GM18508 (cell line): ENCODE data around the gene AATK.

ENCODE experiments used
- ATAC-seq: cut with Tn5 transposase; IDR thresholded peaks from one replicate; pipeline ENCODE4 v1.9.1; 2021; ENCODE audit warnings: moderate number of reproducible peaks; ENCODE audit not compliant: insufficient read depth, unreplicated experiment

Gene AATK

DNA sequence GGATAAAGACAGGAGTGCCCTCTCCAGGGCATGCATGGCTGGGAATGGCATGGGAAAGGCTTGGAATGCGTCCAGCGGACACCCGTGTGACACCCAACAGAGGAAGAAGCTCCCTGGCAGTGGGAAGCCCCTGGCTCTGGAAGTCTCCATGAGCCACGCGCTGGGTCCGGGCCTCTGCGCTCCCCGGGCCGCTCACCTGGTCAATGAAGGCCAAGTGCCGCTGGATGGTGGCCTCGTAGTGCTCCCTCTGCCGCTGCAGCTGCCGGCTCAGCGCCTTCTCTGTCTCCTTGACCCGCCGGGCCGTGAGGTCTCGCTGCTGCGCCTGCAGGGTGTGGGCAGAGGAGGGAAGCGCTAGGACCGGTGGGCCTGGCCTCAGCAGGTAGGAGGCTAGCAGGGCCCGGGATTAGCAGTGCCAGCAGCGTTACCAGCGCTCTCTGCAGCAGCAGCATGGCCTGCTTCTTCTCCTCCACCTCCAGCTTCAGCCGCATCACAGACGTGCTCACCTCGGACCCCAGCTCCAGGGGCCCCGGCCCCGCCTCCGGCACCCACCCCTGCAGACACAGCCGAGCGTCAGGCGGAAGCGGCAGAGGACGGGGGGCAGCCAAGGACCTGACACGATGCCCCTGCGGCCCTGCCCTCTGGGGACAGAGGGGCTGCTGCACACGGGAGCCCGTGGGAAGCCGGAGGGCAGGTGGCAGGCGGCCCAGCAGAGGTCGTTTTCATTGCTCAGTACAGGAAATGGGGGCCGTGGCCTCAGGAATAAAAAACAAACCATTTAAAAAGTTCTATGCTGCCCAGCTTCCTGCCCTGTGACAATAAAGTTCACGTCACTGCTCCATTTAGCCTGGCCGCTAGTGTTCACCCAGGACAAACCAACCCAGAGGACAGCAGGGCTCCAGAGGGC lies 30.7 kb upstream of the AATK start:
- ATAC-seq: no peak

DNA sequence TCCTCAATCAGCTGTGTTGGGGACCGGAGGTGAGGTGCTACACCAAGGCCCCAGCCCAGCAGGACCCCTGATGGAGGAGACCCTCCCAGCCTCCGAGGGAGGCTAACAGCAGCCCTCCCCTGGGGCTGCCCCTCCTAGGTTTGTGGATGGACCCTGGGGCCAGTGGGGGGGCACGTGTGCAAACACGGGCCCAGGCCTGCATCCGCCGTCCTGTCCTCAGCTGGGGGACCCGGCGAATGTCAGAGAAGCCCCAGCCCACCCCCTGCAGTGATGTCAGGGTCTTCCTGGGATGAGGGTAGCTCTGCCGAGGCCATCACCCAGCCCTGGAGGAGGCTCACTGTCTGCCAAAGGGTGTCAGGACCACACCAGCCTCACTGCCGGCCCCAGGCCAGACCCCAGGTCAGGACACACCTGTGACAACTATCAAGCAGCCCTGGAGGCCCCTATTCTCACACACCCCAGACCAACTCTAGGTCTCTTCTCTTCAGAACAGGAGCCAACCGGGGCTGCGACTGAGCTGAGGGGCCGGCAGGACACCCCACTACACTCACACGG lies 30.0 kb upstream of the AATK start:
- no peak for ATAC-seq

DNA sequence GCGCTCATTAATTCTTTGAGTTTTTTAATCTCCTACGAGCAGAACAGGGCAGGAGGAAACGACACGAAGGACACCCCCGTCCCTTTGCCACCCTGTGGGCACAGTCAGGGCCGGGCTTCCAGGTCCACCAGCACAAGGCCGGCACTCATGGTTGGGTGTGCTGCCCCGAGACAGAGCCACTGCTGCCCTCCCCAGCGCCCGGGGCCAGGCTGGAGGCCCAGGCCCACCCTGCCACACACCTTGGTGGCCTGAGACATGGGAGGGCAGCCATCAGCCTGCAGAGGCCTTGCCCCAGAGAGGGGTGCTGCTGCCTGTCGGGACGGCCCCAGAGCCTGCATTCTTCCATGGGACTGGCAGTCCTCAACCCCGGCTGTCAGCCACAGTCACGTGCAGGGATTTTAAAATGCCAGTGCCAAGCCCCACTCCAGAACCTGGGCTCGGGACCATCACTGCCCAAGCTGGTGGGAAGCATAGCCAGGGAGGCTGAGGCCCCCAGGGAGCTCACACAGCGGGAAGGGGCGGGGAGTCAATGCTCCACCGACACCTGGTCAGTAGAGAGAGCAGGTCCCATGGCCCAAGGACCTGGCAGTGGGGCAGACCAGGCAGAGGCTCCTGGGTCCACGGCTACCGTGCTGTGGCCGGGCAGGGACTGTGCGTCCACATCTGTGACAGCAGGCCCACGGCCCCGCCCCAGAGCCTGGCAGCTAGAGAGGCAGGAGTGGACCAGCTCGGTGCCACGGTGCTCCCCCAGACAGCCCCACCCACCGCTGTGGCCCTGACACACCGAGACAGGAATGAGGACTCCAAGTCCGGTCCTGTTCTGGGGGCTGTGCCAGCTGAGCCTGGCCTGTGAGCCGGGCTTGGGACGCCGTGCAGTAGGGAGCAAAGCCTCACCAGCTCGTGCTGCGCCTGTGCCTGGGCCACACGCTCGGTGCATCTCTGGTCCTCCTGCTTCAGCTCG lies 29.2 kb upstream of the AATK start:
- no peak for ATAC-seq

- ATAC-seq: no peak
Measured at GRCh38 chr17:81194225-81194760, 28.3 kb upstream of the AATK start.

DNA sequence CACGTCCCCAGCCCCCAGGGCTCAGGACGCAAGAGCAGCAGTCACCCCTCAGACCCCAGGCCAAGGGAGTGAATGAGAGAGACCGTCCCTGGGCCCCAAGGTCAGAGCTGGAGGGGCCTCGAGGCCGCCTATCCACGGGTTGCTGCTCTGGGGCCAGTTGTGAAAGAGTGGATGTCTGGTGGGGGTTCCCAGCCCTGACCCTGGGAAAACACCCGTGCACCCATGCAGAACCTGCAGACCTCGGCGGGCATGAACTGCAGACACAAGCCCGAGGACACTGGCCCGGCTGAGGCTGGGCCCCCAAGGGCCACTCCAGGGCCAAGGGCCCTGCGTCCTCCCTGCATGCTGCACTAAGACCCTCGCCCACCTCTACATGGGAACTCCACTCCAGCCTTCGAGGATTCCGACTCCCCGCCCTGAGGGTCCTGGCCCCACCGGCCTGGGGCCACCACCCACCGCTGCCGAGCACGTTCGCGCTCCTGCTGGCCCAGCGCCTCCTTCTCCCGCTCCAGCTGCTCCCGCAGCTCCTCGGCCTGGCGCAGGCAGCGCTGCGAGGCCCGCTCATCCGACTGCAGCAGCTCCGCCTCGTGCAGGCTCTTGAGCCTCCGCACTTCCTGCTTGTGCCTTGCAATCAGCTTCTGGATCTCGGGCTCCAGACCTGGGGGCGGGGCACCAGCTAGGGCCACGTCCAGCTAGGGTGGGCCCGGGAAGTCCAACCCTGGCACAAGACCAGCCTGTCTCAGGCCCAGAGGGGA lies 27.6 kb upstream of the AATK start:
- ATAC-seq: no peak

DNA sequence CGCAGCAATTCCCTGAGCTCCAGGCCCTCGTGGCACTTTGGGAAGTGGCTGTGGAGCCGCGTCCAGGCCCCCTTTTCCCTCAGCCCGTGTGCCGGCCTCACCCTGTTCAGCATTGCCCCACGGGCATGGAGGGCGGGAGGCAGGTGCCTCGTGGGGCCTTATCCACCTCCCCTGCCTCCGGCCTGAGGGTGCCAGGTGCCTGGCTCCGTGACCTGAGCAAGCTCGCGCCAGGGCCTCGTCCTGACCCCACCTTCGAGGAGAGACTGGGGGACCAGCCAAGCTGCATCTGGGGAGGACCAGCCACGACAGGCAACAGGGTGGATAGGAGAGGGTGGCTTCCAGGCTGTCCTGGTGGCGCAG lies 27.0 kb upstream of the AATK start:
- ATAC-seq: no peak

- ATAC-seq: no peak
Measured at GRCh38 chr17:81192386-81193050, 26.5 kb upstream of the AATK start.

GRCh38 chr17:81191646-81192045 lies 25.6 kb upstream of the AATK start:
- no peak for ATAC-seq

DNA sequence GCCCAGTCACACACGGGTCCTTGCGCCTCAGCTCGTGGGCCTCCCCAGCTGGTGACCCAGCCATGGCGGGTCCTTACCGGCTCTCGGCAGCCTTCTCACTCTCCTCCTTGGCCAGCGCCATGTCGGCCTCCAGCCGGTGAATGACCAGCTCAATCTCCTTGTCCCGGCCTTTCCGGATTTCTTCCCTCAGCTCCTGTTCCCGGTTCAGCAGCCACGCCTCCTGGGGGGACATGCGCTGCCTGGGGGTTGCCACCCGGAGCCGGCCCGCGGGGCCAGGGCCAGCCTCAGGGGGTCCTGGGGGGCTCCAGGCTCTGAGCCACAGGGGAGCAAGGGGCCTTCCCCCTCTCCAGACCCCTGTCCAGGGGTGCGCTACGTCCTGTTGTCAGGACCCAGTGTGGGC lies 25.1 kb upstream of the AATK start:
- no peak for ATAC-seq

DNA sequence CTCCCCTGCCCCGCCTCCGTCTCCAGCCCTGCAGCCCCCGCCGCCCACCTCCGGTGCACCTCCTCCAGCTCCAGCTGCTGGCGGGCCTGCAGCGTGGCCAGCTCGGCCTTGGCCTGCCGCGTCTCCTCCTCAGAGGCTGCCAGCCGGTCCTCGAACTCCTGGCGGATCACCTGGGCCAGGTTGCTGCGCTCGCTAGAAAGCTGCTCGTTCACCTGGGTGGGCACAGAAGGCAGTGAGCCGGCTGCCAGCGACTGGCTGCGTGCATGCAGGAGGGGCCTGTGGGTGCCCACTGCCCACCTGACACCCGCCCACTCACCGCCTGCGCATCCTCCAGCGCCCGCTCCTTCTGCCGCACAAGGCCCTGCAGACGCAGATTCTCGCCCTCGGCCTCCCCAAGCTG lies 24.6 kb upstream of the AATK start:
- no peak for ATAC-seq

DNA sequence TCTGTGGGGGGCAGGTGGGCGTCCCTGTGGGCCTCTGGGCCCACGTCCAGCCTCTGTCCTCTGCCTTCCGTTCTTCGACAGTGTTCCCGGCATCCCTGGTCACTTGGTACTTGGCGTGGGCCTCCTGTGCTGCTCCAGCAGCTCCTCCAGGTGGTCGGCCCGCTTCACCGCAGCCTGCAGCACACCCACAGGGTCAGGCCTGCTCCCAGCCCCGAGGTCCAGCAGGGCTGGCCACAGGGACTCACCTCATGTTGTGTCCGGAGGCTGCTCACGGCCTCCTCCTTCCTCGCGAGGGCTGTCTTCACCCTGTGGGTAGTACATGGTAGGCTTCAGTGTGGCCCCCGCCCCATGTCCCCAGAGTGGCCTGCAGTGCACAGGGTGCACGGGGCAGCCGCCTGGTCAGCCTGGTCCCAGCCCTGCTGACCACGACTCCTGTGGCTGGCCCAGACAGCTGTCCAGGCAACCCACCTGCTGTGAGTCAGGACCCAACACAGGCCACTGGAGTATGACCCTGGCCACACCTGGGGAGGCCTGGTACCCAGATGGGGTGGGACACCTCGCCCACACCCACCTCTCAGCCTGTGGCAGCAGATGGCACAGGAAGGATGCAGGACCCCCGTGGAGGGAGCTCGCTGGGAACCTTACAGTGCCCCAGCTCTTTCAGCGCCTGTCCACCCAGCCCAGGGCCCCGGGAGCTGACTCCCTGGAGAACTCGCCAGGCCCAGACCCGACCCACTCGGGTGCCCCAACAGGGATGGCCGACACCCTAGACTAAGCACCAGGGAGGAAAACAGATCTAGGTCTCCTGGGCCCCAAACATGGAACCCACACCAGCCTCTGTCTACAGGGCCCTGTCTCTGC lies 23.9 kb upstream of the AATK start:
- no peak for ATAC-seq

DNA sequence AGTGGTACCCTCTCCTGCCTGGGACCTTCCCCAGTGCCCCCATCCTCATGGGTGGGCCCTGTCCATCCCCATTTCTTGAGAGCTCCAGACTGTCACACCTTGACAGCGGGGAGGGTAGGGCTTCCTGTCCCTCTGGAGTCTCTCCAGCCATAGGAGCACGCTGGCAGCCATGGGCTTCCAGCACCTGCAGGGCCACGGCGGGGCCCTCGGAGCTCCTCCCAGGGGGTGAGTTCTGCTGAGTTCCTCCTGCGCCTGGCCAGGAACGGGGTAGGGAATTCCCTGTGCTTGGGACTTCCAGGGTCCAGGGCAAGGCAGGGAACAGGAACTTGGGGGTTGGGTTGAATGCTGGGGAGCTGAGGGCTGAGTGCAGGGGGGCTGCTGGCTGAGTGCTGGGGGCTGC lies 23.0 kb upstream of the AATK start:
- no peak for ATAC-seq

- no peak for ATAC-seq
Measured at GRCh38 chr17:81188491-81188840, 22.4 kb upstream of the AATK start.

DNA sequence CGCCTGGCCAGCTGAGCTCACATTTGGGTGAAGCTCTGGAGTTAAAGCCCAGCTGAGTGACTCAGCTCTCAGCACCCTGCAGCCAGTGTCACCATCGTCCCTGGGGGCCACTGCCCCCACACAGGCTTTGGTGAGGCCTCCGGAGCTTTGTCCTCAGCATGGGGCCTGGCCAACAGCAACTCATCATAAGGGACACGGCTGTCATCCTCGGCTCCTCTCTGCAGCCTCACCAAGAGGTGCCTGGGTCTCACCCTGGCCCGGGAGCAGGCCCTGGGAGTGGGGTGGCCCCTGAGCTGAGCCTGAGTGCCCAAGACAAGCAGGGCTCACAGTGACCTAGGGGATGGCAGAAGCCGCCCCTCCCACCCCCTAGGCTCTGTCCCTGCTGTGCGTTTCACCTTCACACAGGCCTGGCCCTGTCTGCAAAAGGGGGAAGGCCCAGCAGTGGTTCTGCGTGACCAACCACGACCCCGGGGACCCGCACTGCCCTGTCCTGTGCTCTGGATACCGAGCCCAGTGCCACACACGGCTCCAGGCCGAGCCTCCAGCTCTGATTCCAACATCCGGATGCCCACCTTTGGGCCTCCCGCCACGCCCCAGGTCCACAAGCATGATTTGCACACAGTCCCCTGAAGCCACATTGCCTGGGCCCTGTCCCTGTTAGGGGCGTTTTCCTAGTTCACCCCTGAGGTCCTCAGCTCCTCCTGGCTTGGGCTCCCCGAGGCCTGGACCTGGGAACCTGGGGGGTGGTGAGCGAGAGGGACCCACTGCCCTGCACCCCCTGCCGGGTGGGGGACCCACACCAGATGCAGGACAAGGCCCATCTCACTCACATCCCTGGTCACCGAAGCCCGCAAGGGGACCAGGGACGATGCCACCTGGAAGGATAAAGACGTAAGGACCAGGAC lies 21.8 kb upstream of the AATK start:
- ATAC-seq: no peak

GRCh38 chr17:81187120-81187519 lies 21.1 kb upstream of the AATK start:
- ATAC-seq: no peak

DNA sequence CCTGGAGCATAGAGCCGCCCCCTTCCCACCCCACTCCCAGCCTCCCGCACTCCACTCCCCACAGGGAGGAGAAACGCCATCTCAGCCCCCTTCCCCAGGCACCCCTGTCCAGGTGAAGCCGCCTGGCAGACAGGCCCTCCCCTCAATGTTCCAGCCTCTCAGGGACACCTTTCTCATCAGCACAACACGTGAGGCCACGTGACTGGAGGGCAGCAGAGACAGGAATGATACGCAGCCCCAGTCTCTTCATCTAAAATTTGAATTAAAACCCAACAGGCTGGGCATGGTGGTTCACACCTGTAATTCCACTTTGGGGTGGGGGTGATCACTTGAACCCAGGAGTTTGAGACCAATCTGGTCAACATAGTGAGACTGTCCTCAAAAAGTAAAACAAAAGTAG lies 20.2 kb upstream of the AATK start:
- ATAC-seq: no peak

GRCh38 chr17:81184555-81184954 lies 18.5 kb upstream of the AATK start:
- ATAC-seq: no peak

GRCh38 chr17:81183807-81184206 lies 17.8 kb upstream of the AATK start:
- ATAC-seq: no peak
